Thymus (tissue), 2 donors: ENCODE data around the gene OR1S2. TPM values are rescaled to one million over a fixed set of nuclear protein-coding genes. Genes with fewer than 3 reads are reported as not detected.

Experiments used
- polyA plus RNA-seq: library from polyadenylated mRNA; stranded (reverse); fragments of 200-250 nt; gene quantifications from one replicate; pipeline ENCODE4 v1.2.3, GENCODE V29; 2013
- total RNA-seq: library from RNA; stranded (reverse); fragments of 120-200 nt; gene quantifications from one replicate; pipeline ENCODE4 v1.2.4, GENCODE V29; 2013
- donor health status: healthy.

OR1S2 gene
- total and polyA plus RNA-seq, 2 donors, result 0.07 TPM; not detected in 1

Other genes with a start within 250 kb of the OR1S2 start
- not detected for gene OR9Q1, start 180.3 kb downstream of the OR1S2 start, total RNA-seq
- 0.05 TPM for gene OR9Q1, start 180.3 kb downstream of the OR1S2 start, polyA plus RNA-seq
- not detected for gene OR6Q1, start 173.2 kb downstream of the OR1S2 start, total RNA-seq
- gene OR6Q1, start 173.2 kb downstream of the OR1S2 start, polyA plus RNA-seq, result not detected
- gene OR9I1, start 78.6 kb downstream of the OR1S2 start, total RNA-seq, result not detected
- gene OR9I1, start 78.6 kb downstream of the OR1S2 start, polyA plus RNA-seq, result not detected
- not detected for gene OR9Q2, start 15.1 kb downstream of the OR1S2 start, total RNA-seq
- not detected for gene OR9Q2, start 15.1 kb downstream of the OR1S2 start, polyA plus RNA-seq
- not detected for gene OR1S1, start 8.6 kb upstream of the OR1S2 start, total RNA-seq
- not detected for gene OR1S1, start 8.6 kb upstream of the OR1S2 start, polyA plus RNA-seq
- not detected for gene OR10Q1, start 24.8 kb upstream of the OR1S2 start, total RNA-seq
- gene OR10Q1, start 24.8 kb upstream of the OR1S2 start, polyA plus RNA-seq, result not detected
- not detected for gene OR10W1, start 64.1 kb upstream of the OR1S2 start, total RNA-seq
- gene OR10W1, start 64.1 kb upstream of the OR1S2 start, polyA plus RNA-seq, result 0.02 TPM
- gene OR5B17, start 154.9 kb upstream of the OR1S2 start, total RNA-seq, result not detected
- gene OR5B17, start 154.9 kb upstream of the OR1S2 start, polyA plus RNA-seq, result not detected
- not detected for gene OR5B3, start 202.7 kb upstream of the OR1S2 start, total RNA-seq
- not detected for gene OR5B3, start 202.7 kb upstream of the OR1S2 start, polyA plus RNA-seq
- gene OR5B2, start 224.0 kb upstream of the OR1S2 start, total RNA-seq, result 0.09 TPM
- gene OR5B2, start 224.0 kb upstream of the OR1S2 start, polyA plus RNA-seq, result 0.02 TPM
- not detected for gene OR5B12, start 238.1 kb upstream of the OR1S2 start, total RNA-seq
- 0.07 TPM for gene OR5B12, start 238.1 kb upstream of the OR1S2 start, polyA plus RNA-seq